ENCODE measurements around the gene CAMSAP1.

DNA sequence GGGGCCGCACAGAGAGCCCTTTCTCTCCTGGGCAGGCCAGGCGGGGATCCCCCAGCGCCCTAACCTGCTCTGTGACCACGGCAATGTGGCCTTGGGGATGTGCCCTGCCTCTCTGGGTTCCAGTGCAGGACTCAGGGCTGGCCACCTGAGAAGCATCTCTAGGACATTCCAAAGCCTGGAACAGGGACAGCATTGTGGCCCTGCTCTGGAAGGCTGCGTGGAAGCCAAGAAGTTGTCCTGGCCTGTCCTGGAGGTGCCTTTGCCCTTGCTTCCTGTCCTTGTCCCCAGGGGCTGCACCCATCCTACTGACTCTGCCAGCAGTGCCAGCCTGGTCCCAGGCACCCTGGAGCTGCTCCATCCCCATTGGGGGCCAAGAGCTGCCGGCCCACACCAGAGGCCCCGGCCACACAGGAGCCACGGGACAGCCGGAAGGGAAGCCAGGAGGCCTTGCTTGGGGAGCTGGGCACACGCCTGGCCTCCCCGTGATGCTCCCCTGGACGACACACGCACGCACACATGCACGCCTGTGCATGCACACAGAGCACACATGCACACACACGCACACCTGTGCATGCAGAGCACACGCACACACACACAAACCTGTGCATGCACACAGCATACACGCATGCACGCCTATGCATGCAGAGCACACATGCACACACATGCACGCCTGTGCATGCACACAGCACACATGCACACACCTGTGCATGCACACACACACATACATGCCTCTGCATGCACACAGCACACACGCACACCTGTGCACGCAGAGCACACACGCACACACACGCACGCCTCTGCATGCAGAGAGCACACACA is 20.1 kb upstream of the CAMSAP1 start:
- TF ChIP-seq SUZ12 (IDR thresholded peaks at IDR 0.05; ENCODE audit: extremely low read depth, insufficient read depth, insufficient read length) (no peak), ZNF274 (IDR thresholded peaks at IDR 0.05; ENCODE audit: low read depth, low read length) (no peak), YY1 (IDR thresholded peaks at IDR 0.05; ENCODE audit: insufficient read depth, insufficient read length) (no peak)
